Thoracic aorta (tissue), 2 donors: ENCODE results near the gene PSMD1. TPM values are rescaled to one million over a fixed set of nuclear protein-coding genes. Genes with fewer than 3 reads are reported as not detected.

Experiments used
- ATAC-seq: fragments of 150-250 bp; one replicate; pipeline ENCODE4 v1.8.0; 2017; ENCODE audit warnings: low read depth; ENCODE audit not compliant: insufficient number of reproducible peaks, low FRiP score
- DNase-seq: peaks from one replicate; pipeline ENCODE4 v3.0.0-alpha.2; 2020; ENCODE audit warnings: low spot score
- H3K27ac ChIP-seq, 2 donors: fragments of 200-600 bp; sonication (generic); 1 replicate in 1 of 2; 2 replicates in 1 of 2; pipeline ENCODE4 v1.5.1; 2016; ENCODE audit warnings: mild to moderate bottlenecking in 2 of 2, moderate library complexity in 2 of 2
- H3K27me3 ChIP-seq: fragments of 200-600 bp; sonication (generic); replicated peaks from 2 replicates; pipeline ENCODE4 v1.6.0; 2016; ENCODE audit warnings: mild to moderate bottlenecking; ENCODE audit not compliant: insufficient read depth
- H3K36me3 ChIP-seq: fragments of 200-600 bp; sonication (generic); one replicate; pipeline ENCODE4 v1.5.1; 2016
- H3K4me1 ChIP-seq, 2 donors: fragments of 200-600 bp; sonication (generic); 1 replicate in 1 of 2; 2 replicates in 1 of 2; pipeline versions ENCODE4 v1.5.1 to v1.6.0; 2016; ENCODE audit warnings: low read depth in 2 of 2, mild to moderate bottlenecking in 1 of 2; ENCODE audit not compliant: control insufficient read depth in 1 of 2
- H3K4me3 ChIP-seq: fragments of 200-600 bp; sonication (generic); 2 replicates; pipeline ENCODE4 v1.5.1; 2016; ENCODE audit warnings: mild to moderate bottlenecking
- H3K9me3 ChIP-seq: fragments of 200-600 bp; sonication (generic); 2 replicates; pipeline ENCODE4 v1.5.1; 2016
- CTCF ChIP-seq: fragments of 200-600 bp; sonication (generic); IDR thresholded peaks from one replicate; pipeline ENCODE4 v1.5.1; 2019; ENCODE audit warnings: antibody characterized with exemption
- total RNA-seq, 2 donors: library from RNA; depleted of rRNA; stranded (reverse); fragments of >200 nt; gene quantifications; one replicate each; pipeline versions ENCODE4 v1.1.0 to v1.2.3, GENCODE V29; 2016

The PSMD1 gene
- total RNA-seq, 2 donors from 2014 or later, result 42.2 to 73.5 TPM

GRCh38 chr2:231183851-231184250 is 127.2 kb downstream of the PSMD1 start:
- H3K4me3 ChIP-seq, result no peak overlapping the region
- peak overlapping the region; percentile 34 to 89 for H3K27ac ChIP-seq
- peaks cover 59 to 69% of the 10 kb centered on the region in 2 donors for H3K4me1 ChIP-seq
- ATAC-seq, result no peak
- no peaks in the 10 kb centered on the region for H3K9me3 ChIP-seq
- no peak for TF ChIP-seq CTCF
- H3K36me3 ChIP-seq, result no peaks in the 10 kb centered on the region
- H3K27me3 ChIP-seq, result no peaks in the 10 kb centered on the region
- DNase-seq, result no peak

DNA sequence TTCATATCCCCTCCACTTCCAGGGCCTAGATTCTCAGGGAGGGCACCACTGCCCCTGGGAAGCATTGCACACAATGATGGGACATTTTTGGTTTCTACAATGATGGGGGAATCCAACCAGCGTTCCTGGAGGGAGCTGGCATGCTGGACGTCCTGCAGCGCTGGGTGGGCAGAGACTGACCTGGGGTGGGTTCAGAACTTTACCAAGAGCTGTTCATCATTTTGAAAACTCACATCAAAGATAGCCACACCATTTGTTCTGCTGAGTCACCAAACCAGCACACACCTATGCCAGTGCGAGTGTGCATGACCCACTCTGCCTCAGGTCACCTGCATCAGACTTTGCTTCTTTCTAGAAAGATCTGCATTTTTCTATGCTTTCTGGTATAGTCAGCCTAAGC is 127.7 kb downstream of the PSMD1 start:
- ATAC-seq, result no peak
- Histone ChIP-seq H3K36me3 (no peaks in the 10 kb centered on the region), H3K4me3 (no peak overlapping the region), H3K9me3 (no peaks in the 10 kb centered on the region), H3K4me1 (peaks cover 59 to 74% of the 10 kb centered on the region in 2 donors), H3K27ac (peak overlapping the region; percentile 34 to 89), H3K27me3 (no peaks in the 10 kb centered on the region)
- TF ChIP-seq CTCF, result no peak
- no peak for DNase-seq

DNA sequence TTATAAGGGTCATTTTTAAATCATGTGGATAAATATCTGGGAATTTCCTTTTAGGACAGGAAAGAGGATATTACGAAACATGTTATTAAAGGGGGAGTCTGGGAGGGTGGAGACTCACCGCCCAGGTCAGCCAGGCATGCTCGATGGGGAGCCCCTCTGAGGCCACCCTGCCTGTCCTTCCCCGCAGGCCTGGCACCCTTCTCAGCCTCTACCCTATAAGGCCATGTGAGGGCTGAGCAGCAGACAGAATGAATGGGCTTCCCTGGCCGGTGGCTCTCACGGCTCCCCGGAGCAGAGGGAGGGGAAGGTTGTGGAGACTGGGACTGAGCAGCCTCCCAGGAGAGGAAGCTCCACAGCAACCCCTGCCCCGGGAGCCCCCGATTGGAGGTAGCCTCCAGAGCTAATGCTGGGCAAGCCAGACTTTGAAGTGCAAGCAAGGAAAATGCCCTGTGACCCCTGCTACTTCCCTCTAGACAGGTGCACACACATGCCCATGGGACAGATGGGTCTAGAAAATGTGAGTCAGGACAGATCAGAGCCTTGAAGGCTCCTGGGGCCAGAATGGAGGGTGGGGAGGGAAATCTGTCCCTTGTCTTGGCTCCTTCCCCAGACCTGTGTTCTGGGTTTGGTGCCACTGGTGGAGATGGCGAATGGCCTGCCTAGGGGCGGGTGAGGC is 128.5 kb downstream of the PSMD1 start:
- no peak overlapping the region for H3K4me3 ChIP-seq
- H3K27ac ChIP-seq, result peak overlapping the region; percentile 99 to 100
- no peak for DNase-seq
- H3K9me3 ChIP-seq, result no peaks in the 10 kb centered on the region
- peaks cover 53 to 77% of the 10 kb centered on the region in 2 donors for H3K4me1 ChIP-seq
- H3K36me3 ChIP-seq, result no peaks in the 10 kb centered on the region
- no peak for TF ChIP-seq CTCF
- H3K27me3 ChIP-seq, result no peaks in the 10 kb centered on the region
- no peak for ATAC-seq

- ATAC-seq, result no peak
- H3K4me1 ChIP-seq, result peaks cover 52 to 83% of the 10 kb centered on the region in 2 donors
- H3K27me3 ChIP-seq, result no peaks in the 10 kb centered on the region
- no peak for TF ChIP-seq CTCF
- H3K36me3 ChIP-seq, result no peaks in the 10 kb centered on the region
- DNase-seq, result no peak
- no peaks in the 10 kb centered on the region for H3K9me3 ChIP-seq
- H3K27ac ChIP-seq, result peak overlapping the region; percentile 99 to 100
- no peak overlapping the region for H3K4me3 ChIP-seq
Measured at GRCh38 chr2:231185886-231186285, 129.2 kb downstream of the PSMD1 start.

GRCh38 chr2:231186325-231186724 is 129.7 kb downstream of the PSMD1 start:
- no peak for TF ChIP-seq CTCF
- no peak for ATAC-seq
- no peaks in the 10 kb centered on the region for H3K36me3 ChIP-seq

More at GRCh38 chr2:231186325-231186724, 129.7 kb downstream of the PSMD1 start:
- H3K27me3 ChIP-seq, result no peaks in the 10 kb centered on the region
- H3K4me1 ChIP-seq, result peaks cover 52 to 85% of the 10 kb centered on the region in 2 donors
- no peaks in the 10 kb centered on the region for H3K9me3 ChIP-seq
- H3K27ac ChIP-seq, result peak overlapping the region; percentile 99 to 100
- no peak overlapping the region for H3K4me3 ChIP-seq
- DNase-seq, result no peak
